Spleen (tissue), 11 donors: Measurements from ENCODE around the gene PLXNA3. TPM values are rescaled to one million over a fixed set of nuclear protein-coding genes. Genes with fewer than 3 reads are reported as not detected.
"Not testable (repeated sequence)": the region's sequence is repeated elsewhere in the genome, so short reads cannot be mapped to it uniquely, and the experiment has no call there.

Source experiments
- DNase-seq: peaks from one replicate; pipeline ENCODE4 v3.0.0-alpha.2; 2020
- H3K27ac ChIP-seq, 8 donors: fragments of 200-600 bp; sonication (generic) in 7 of 8; 1 replicate in 4 of 8; 2 replicates in 4 of 8; pipeline versions ENCODE4 v1.5.0 to v1.8.0; 2016 to 2021; ENCODE audit warnings: inconsistent platforms in 4 of 8, mild to moderate bottlenecking in 4 of 8, moderate library complexity in 1 of 8
- H3K27me3 ChIP-seq, 7 donors: fragments of 200-600 bp; sonication (generic) in 6 of 7; replicated peaks in 1 of 7; 1 replicate in 4 of 7; 2 replicates in 3 of 7; pipeline versions ENCODE4 v1.5.0 to v1.8.0; 2016 to 2021; ENCODE audit warnings: inconsistent platforms in 3 of 7, mild to moderate bottlenecking in 1 of 7
- H3K36me3 ChIP-seq, 6 donors: fragments of 200-600 bp; sonication (generic) in 5 of 6; 1 replicate in 4 of 6; 2 replicates in 2 of 6; pipeline versions ENCODE4 v1.5.0 to v1.8.0; 2016 to 2021; ENCODE audit warnings: inconsistent platforms in 2 of 6
- H3K4me1 ChIP-seq, 6 donors: fragments of 200-600 bp; sonication (generic) in 5 of 6; 1 replicate in 3 of 6; 2 replicates in 3 of 6; pipeline versions ENCODE4 v1.5.0 to v1.8.0; 2016 to 2021; ENCODE audit warnings: inconsistent platforms in 3 of 6
- H3K4me3 ChIP-seq, 8 donors: fragments of 200-600 bp; sonication (generic) in 7 of 8; 1 replicate in 4 of 8; 2 replicates in 4 of 8; pipeline versions ENCODE4 v1.5.0 to v1.8.0; 2016 to 2021; ENCODE audit warnings: inconsistent platforms in 4 of 8, mild to moderate bottlenecking in 4 of 8, moderate library complexity in 2 of 8
- H3K9me3 ChIP-seq, 8 donors: fragments of 200-600 bp; sonication (generic) in 7 of 8; 1 replicate in 4 of 8; 2 replicates in 4 of 8; pipeline versions ENCODE4 v1.5.0 to v1.8.0; 2016 to 2021; ENCODE audit warnings: inconsistent platforms in 4 of 8
- POLR2A ChIP-seq, 3 donors: fragments of 450-650 bp; IDR thresholded peaks; one replicate each; pipeline ENCODE4 v1.5.1; 2017; ENCODE audit warnings: antibody characterized with exemption in 3 of 3, mild to moderate bottlenecking in 1 of 3
- POLR2AphosphoS5 ChIP-seq, 3 donors: sonication (generic); formaldehyde crosslinking; IDR thresholded peaks; one replicate each; pipeline ENCODE4 v1.5.1; 2017; ENCODE audit warnings: antibody characterized with exemption in 3 of 3
- WGBS, 5 donors: extraction: QIAGEN DNeasy Blood & Tissue Kit in 3 of 5; methylation state at CpG; one replicate each; pipeline versions ENCODE4 v1.1.5 to v1.1.7; 2013 to 2018; 5-methylcytosine and 5-hydroxymethylcytosine counted together
- intact Hi-C: fragments of 100-400 bp; cut with DNase I; formaldehyde crosslinking; loops from one replicate; pipeline ENCODE4 v1.15.0; 2023; ENCODE audit warnings: low total_unique reads
- polyA plus RNA-seq, 3 donors: library from polyadenylated mRNA; stranded (reverse); fragments of 200-250 nt; gene quantifications; one replicate each; pipeline ENCODE4 v1.2.1, GENCODE V29; 2013
- total RNA-seq, 7 donors: library from RNA; depleted of rRNA in 3 of 7; stranded (reverse); fragments of >200 nt in 3 of 7; fragmentation: NEBNext Ultra II Directional in 4 of 7; extraction: Animal tissue kit (Norgen Biotek cat#: 25700) in 4 of 7; gene quantifications; one replicate each; pipeline versions ENCODE4 v1.1.0 to v1.2.1, GENCODE V29; 2016 to 2021
- TF ChIP-seq, protein P1 (sequence below), 11 experiments: fragments of 200-600 bp in 7 of 11; fragments of 450-650 bp in 4 of 11; sonication (generic) in 4 of 11; IDR thresholded peaks in 8 of 11; conservative IDR thresholded peaks in 3 of 11; 1 replicate in 7 of 11; 2 replicates in 4 of 11; pipeline versions ENCODE4 v1.4.0 to v1.8.0; 2016 to 2021; ENCODE audit warnings: antibody characterized with exemption in 11 of 11, inconsistent platforms in 4 of 11, mild to moderate bottlenecking in 1 of 11
- donor health status: healthy with polysubstance abuse.
- donor health status: DM: no; HTN: no; CAD: no; lungs with moderate emphysema.
- donor health status: DM: no; HTN: no; CAD: no.
- donor health status: Bipolar disorder and iron deficiency.
- donor health status: healthy.
- donor health status: DM: no; HTN: no; CAD: no.
- donor health status: DM: yes; HTN: yes; CAD: no.

The PLXNA3 gene
- total and polyA plus RNA-seq, 10 donors, result 2.5 to 46.8 (median 14.7) TPM

GRCh38 chrX:154495472-154495922 is 37.4 kb downstream of the PLXNA3 start:
- Histone ChIP-seq H3K36me3 (no peaks in the 10 kb centered on the region), H3K4me1 (peaks cover 0 to 8% (median 0%) of the 10 kb centered on the region in 6 donors), H3K27ac (no peak overlapping the region), H3K4me3 (no peak overlapping the region), H3K9me3 (no peaks in the 10 kb centered on the region), H3K27me3 (no peaks in the 10 kb centered on the region)
- WGBS, 5 donors, result 45 to 75% (median 63%) methylated on average over 6 of the region's 6 CpGs
- DNase-seq, result no peak
- intact Hi-C loops, result no loop called here
- TF ChIP-seq POLR2AphosphoS5 (IDR thresholded peaks at IDR 0.05), result no peak
- TF ChIP-seq POLR2A (IDR thresholded peaks at IDR 0.05), result no peak
- TF ChIP-seq, protein P1, sequence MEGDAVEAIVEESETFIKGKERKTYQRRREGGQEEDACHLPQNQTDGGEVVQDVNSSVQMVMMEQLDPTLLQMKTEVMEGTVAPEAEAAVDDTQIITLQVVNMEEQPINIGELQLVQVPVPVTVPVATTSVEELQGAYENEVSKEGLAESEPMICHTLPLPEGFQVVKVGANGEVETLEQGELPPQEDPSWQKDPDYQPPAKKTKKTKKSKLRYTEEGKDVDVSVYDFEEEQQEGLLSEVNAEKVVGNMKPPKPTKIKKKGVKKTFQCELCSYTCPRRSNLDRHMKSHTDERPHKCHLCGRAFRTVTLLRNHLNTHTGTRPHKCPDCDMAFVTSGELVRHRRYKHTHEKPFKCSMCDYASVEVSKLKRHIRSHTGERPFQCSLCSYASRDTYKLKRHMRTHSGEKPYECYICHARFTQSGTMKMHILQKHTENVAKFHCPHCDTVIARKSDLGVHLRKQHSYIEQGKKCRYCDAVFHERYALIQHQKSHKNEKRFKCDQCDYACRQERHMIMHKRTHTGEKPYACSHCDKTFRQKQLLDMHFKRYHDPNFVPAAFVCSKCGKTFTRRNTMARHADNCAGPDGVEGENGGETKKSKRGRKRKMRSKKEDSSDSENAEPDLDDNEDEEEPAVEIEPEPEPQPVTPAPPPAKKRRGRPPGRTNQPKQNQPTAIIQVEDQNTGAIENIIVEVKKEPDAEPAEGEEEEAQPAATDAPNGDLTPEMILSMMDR (IDR thresholded peaks at IDR 0.05 in 8 of 11, conservative IDR thresholded peaks at IDR 0.05 in 3 of 11), result no peak

GRCh38 chrX:154496591-154497137 is 38.6 kb downstream of the PLXNA3 start:
- WGBS, 5 donors, result 66 to 86% (median 74%) methylated on average over 4 of the region's 4 CpGs
- intact Hi-C loops, result not testable (repeated sequence)

GRCh38 chrX:154501423-154501822 is 43.3 kb downstream of the PLXNA3 start:
- H3K27me3 ChIP-seq, H3K4me1 ChIP-seq, H3K4me3 ChIP-seq, H3K27ac ChIP-seq, DNase-seq, intact Hi-C loops, H3K9me3 ChIP-seq: not testable (repeated sequence)
- H3K36me3 ChIP-seq, result peaks cover 0 to 17% (median 3%) of the 10 kb centered on the region in 6 donors
- 88 to 95% (median 90%) methylated on average over 4 to 7 of the region's 7 CpGs for WGBS, 5 donors

More at GRCh38 chrX:154496591-154497137, 38.6 kb downstream of the PLXNA3 start:
- not testable (repeated sequence) for H3K4me3 ChIP-seq, H3K9me3 ChIP-seq, H3K36me3 ChIP-seq, DNase-seq, H3K27me3 ChIP-seq, H3K4me1 ChIP-seq, H3K27ac ChIP-seq

DNA sequence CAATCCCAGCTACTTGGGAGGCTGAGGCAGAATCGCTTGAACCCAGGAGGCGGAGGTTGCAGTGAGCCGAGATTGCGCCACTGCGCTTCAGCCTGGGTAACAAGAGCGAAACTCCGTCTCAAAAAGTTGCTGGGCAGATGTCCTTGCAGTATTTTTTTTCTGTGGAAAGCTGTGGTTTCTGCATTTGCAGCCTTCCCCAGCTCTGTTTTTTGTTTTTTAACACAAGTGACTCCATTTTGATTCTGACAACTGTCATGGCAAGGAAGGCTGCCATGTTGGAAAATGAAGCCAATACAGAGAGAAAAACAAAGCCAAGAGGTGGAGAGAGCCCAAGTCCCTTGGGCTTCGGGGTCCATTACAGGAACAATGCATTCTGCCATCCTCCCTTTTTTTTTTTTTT is 44.0 kb downstream of the PLXNA3 start:
- no peaks in the 10 kb centered on the region for H3K9me3 ChIP-seq
- intact Hi-C loops, result no loop called here
- no peak overlapping the region for H3K4me3 ChIP-seq
- 77 to 96% (median 83%) methylated on average over 8 of the region's 8 CpGs for WGBS, 5 donors
- peaks cover 0 to 23% (median 9%) of the 10 kb centered on the region in 6 donors for H3K36me3 ChIP-seq
- no peak for DNase-seq
- no peak for TF ChIP-seq POLR2A (IDR thresholded peaks at IDR 0.05)
- no peak for TF ChIP-seq POLR2AphosphoS5 (IDR thresholded peaks at IDR 0.05)
- TF ChIP-seq, protein P1 (IDR thresholded peaks at IDR 0.05 in 8 of 11, conservative IDR thresholded peaks at IDR 0.05 in 3 of 11), result no peak
- no peaks in the 10 kb centered on the region for H3K27me3 ChIP-seq
- no peak overlapping the region for H3K27ac ChIP-seq
- no peaks in the 10 kb centered on the region for H3K4me1 ChIP-seq

DNA sequence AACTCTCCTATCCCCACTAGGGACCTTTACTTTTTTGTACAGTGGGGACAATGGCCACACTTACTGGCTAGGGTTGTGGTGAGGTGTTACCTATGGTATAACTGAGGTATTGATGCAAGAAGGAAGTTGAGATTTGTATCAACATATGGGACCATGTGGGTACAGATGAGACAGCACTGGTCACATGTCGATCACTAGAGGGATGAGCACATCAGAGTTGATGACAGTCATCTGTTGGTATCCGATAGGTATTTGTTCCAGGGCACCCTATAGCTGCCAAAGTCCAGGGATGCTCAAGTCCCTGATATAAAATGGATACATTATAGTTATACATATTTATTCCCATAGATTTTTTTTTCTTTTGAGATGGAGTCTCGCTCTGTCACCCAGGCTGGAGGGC is 44.9 kb downstream of the PLXNA3 start:
- no peak for TF ChIP-seq POLR2A (IDR thresholded peaks at IDR 0.05)
- TF ChIP-seq, protein P1 (IDR thresholded peaks at IDR 0.05 in 8 of 11, conservative IDR thresholded peaks at IDR 0.05 in 3 of 11), result no peak

More for the DNA sequence above, 44.9 kb downstream of the PLXNA3 start:
- Histone ChIP-seq H3K27me3 (no peaks in the 10 kb centered on the region), H3K36me3 (peaks cover 0 to 32% (median 11%) of the 10 kb centered on the region in 6 donors), H3K9me3 (no peaks in the 10 kb centered on the region), H3K4me3 (no peak overlapping the region), H3K4me1 (no peaks in the 10 kb centered on the region), H3K27ac (no peak overlapping the region)
- 82 to 95% (median 84%) methylated on average over 3 of the region's 3 CpGs for WGBS, 5 donors
- no peak for DNase-seq
- intact Hi-C loops, result no loop called here
